PFSK-1 (cell line): ENCODE measurements around the gene CACNB2.

Source experiments
- FOXP2 ChIP-seq: optimal IDR thresholded peaks from 2 replicates; pipeline ENCODE3; 2011; ENCODE audit warnings: borderline replicate concordance, control low read depth, inconsistent platforms; ENCODE audit not compliant: insufficient read depth; ENCODE audit errors: extremely low read length, extremely low read depth
- POLR2AphosphoS5 ChIP-seq: IDR thresholded peaks from 2 replicates; pipeline ENCODE4 v1.6.1; 2012; ENCODE audit warnings: low read depth, mild to moderate bottlenecking, control low read depth, low read length, moderate library complexity
- REST ChIP-seq, 2 experiments: IDR thresholded peaks; 2 replicates each; pipeline versions ENCODE4 v1.6.1 to v1.8.0; 2011 to 2012; ENCODE audit warnings: low read depth in 2 of 2, low read length in 2 of 2, control low read depth in 1 of 2, inconsistent platforms in 1 of 2, mild to moderate bottlenecking in 1 of 2, moderate library complexity in 1 of 2; ENCODE audit not compliant: insufficient read depth in 1 of 2
- SIN3A ChIP-seq: IDR thresholded peaks from 2 replicates; pipeline ENCODE4 v1.6.1; 2012; ENCODE audit warnings: mild to moderate bottlenecking, low read length, moderate library complexity, borderline replicate concordance; ENCODE audit not compliant: insufficient read depth
- TAF1 ChIP-seq: IDR thresholded peaks from 2 replicates; pipeline ENCODE4 v1.6.1; 2012; ENCODE audit warnings: low read length, control low read depth, borderline replicate concordance; ENCODE audit not compliant: insufficient read depth

CACNB2 gene

GRCh38 chr10:18523858-18524257 is 383.6 kb downstream of the CACNB2 start:
- TF ChIP-seq POLR2AphosphoS5 (no peak), REST (IDR thresholded peaks at IDR 0.05; ENCODE audit: insufficient read depth in 1 of 2, low read depth in 2 of 2, low read length in 2 of 2) (no peak), SIN3A (no peak), FOXP2 (no peak), TAF1 (no peak)

DNA sequence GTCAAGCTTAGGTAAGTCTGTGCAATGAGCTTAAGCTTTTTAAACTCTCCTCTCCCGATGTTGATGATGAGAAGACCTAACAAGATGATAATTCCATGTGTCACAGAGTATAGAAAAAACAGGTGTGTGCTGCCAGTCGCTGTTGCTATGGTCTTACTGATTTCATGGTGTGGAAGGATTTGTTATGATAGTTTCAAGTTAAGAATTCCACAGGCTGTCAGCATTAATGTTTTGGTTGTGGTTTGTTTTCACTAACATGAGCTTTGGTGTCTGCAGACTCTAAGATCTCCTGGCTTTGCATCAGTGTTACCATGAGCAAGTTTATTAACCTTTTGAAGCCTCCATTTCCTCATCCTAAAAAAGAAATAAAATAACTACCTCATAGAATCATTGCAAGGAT is 387.5 kb downstream of the CACNB2 start:
- TF ChIP-seq SIN3A (no peak), REST (IDR thresholded peaks at IDR 0.05; ENCODE audit: insufficient read depth in 1 of 2, low read depth in 2 of 2, low read length in 2 of 2) (no peak), FOXP2 (no peak), TAF1 (no peak), POLR2AphosphoS5 (no peak)

DNA sequence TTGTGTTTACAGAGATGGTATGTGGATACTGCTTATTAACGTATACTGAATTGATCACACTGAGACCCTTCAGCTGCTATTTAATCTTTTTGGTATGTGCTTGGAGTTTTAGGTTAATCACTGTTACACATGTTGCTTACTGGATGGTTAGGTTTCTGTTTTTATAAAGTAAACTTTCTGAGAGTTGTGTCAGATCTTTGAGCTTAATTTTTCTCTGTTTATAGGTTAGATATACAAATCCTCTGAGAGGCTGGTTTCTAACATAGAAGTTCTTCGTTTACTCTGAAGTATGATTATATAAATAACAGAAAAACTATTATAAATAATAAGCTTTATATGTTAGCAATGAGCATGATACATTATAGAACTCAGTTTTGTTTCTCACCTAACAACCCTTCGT is 388.1 kb downstream of the CACNB2 start:
- TF ChIP-seq REST (IDR thresholded peaks at IDR 0.05; ENCODE audit: insufficient read depth in 1 of 2, low read depth in 2 of 2, low read length in 2 of 2) = no peak
- TF ChIP-seq FOXP2 = no peak
- no peak for TF ChIP-seq POLR2AphosphoS5
- TF ChIP-seq SIN3A = no peak
- TF ChIP-seq TAF1 = no peak

GRCh38 chr10:18532881-18533535 is 392.8 kb downstream of the CACNB2 start:
- TF ChIP-seq REST (IDR thresholded peaks at IDR 0.05; ENCODE audit: insufficient read depth in 1 of 2, low read depth in 2 of 2, low read length in 2 of 2) (no peak), SIN3A (no peak), TAF1 (no peak), FOXP2 (no peak), POLR2AphosphoS5 (no peak)
